ENCODE results near the gene TMEM123.

TMEM123 gene

DNA sequence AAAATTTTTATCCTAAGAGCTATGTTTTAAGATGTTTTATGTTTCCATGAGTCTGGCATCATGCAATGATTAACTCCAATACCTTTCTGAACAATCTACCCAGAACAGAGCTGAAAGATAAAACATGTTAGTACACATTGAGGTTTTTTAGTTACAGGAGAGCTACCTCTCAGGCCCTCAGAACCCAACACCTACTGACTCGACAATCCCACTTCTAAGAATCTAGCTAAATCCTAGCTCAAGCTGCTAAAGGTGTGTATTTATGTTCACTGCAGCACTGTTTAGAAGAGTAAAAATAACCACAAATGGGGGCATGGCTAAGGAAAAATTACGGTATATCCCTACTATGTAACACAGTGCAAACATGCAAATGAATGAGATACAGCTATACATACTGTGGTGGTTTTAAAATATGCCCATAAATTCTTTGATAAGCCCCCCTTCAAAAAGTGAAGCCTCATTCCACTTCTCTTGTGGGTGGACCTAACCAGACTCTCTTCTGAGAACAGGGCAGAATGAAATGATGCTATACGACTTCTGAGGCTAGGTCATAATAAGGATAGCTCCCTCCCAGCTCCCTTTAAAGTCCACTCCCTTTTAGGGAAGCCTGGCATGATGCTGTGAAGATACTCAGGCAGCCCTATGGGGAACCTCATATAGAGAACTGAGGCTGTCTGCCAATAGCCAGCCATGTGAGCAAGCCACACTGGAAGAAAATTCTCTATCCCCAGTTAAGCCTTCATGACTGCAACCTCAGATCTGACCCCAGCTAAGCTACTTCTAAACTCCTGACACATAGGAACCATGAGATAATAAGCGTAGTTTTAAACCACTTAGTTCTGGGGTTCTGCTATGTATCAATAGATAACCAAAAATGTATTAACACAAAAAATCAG is 29.5 kb downstream of the TMEM123 start:
- no peak for DNase-seq (ENCODE audit: low spot score)

DNA sequence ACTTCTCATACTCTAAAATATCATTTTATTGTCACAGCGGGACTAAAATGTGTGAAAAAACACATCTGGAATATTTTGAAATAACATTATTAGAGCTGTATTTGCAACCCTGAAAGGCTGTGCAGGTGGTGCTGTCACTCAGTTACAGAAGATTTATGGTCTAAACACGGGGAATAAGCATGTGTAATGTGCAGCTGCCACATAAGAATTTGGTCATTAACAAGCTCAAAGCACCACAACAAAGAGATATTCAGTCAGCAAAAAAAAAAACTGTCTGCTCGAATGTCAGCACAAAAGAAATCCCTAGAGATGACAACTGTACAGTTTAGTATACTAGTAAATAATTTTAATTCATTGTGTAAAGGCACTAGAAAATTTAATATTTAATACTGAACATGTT is 31.3 kb downstream of the TMEM123 start:
- no peak for DNase-seq (ENCODE audit: low spot score)

DNA sequence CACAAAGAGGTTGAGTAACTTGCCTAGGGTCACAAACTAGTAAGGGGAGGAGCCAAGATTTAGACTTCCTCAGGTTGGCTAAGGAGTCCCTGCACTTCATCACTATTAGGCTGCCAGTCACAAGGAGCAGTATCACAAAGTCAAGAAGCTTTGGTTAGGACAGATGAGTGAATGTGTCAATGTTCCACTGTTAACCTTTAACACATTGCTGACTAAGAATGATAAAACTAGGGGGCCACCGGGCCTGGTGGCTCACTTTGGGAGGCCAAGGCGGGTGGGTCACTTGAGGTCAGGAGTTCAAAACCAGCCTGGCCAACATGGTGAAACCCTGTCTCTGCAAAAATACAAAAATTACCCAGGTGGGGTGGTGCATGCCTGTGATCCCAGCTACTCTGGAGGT is 32.0 kb downstream of the TMEM123 start:
- DNase-seq (ENCODE audit: low spot score): no peak

DNA sequence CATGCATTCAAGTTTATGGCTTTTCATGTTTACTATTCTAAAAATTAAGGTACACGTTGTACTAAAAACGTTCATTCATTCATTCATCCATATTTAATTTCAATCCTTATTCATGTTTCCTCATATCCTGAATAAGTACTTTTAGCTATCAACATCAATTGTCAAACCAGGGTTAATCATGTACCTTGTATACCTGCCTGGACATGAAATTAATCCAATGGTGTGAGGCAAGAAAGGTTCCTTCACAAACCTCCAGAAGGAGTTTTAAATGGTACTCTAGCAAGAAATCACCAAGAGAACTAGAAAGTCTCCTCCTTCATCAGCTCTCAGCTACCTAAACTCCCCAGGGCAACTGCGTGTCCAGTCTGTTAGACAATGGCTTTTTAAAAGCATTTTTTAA is 33.4 kb downstream of the TMEM123 start:
- no peak for DNase-seq (ENCODE audit: low spot score)

DNA sequence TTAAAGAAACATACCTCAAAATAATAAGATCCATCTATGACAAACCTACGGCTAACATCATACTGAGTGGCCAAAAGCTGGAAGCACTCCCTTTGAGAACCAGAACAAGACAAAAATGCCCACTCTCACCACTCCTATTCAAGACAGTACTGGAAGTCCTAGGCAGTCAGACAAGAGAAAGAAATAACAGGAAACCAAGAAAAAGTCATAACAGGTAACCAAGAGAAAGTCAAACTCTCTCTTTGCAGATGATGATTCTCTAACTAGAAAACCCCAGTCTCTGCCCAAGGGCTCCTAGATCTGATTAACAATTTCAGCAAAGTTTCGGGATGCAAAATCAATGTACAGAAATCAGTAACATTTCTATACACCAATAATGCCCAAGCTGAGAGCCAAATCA is 35.6 kb downstream of the TMEM123 start:
- no peak for DNase-seq (ENCODE audit: low spot score)

DNA sequence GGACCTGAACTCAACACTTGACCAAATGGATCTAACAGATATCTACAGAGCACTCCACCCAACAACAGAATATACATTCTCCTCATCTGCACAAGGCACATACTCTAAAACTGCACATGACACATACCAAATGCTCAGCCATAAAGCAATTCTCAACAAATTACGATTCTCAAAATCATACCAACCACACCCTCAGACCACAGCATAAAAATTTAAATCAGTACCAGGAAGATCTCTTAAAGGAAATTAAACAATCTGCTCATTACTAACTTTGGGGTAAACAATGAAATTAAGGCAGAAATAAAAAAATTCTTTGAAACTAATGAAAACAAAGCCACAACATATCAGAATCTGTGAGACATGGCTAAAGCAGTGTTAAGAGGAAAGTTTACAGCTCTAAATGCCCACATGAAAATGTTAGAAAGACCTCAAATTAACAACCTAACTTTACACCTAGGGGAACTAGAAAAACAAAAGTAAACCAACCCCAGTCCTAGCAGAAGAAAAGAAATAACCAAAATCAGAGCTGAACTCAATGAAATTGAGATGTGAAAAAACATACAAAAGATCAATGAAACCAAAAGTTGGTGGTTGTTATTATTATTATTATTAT is 37.2 kb downstream of the TMEM123 start:
- no peak for DNase-seq (ENCODE audit: low spot score)

DNA sequence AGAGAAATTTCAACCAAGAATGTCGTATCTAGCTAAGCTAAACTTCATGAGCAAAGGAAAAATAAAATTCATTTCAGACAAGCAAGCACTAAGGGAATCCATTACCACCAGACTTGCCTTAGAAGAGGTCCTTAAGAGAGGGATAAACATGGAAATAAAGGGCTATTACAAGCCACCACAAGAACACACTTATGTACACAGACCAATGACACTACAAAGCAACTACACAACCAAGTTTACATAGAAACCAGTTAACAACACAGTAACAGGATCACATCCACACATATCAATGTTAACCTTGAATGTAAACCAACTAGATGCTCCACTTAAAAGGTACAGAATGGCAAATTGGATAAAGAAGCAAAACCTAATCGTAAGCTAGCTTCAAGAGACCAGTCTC is 38.0 kb downstream of the TMEM123 start:
- DNase-seq (ENCODE audit: low spot score): no peak

DNA sequence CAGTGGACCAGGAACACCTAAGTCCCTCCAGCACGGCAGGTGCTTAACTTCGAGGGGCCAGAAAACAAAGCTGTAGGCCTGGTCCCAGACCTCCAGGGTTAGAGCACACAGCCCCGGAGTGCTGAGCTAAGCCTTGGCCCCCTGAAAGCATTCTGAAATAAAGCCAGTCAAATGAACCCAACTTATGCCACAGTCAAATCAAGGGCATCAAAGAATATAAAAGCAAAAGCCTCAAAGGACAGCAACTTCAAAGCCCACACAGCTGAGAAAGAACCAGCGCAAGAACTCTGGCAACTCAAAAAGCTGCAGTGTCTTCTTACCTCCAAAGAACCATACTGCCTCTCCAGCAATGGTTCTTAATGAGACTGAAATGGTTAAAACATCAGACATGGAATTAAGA is 39.1 kb downstream of the TMEM123 start:
- no peak for DNase-seq (ENCODE audit: low spot score)

DNA sequence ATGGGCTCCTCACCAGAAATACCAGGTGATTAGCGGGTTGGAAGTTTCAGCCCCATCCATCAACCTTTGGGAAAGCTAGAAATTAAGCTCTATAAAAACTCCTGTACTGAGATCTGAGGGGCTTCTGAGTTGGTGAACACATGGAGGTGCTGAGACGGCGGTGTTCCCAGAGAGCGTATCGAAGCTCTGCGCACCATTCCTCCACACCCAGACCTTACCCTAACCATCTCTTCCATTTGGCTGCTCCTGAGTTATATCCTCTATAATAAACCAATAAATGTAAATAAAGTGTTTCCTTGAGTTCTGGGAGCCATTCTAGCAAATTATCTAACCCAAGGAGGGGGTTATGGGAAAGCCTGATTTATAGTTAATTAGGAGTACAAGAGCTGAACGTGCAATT is 41.4 kb downstream of the TMEM123 start:
- no peak for DNase-seq (ENCODE audit: low spot score)

DNA sequence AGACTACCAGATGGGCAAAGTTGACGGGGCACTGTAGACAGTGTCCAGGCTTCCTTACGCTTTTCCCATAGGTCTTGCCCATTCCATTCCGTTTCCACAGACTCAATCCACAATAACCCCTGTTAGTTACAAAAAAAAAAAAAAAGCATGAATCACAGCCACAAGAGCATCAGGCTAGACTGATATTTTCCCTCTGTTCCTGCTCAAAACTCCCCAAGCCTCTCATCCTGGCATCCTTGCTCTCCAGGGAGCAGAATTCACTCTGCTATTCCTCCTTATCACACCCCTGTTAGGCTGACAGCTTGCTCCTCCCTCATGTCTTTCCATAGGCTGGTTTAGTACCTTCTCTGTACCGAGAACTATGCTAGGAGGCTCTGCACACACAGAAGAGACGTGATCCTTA is 42.2 kb downstream of the TMEM123 start:
- DNase-seq (ENCODE audit: low spot score): no peak

DNA sequence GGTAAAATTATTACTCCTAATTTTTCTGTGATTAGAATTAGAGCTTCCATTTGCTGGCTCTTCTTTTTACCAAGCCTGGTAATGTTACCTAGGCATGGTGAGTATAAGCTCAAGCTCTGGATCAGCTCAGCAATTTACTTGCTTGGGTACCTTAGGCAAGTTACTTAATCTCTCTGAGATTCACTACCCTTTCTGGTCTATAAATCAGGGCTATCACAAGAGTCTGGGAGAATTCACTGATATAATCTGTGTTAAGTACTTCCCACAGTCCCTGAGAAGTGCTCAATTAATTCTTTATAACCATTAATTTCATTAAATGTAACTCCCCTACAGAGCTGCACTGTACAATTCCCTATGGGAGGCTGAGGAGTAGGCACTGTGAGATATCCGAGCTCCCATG is 44.2 kb downstream of the TMEM123 start:
- no peak for DNase-seq (ENCODE audit: low spot score)

DNA sequence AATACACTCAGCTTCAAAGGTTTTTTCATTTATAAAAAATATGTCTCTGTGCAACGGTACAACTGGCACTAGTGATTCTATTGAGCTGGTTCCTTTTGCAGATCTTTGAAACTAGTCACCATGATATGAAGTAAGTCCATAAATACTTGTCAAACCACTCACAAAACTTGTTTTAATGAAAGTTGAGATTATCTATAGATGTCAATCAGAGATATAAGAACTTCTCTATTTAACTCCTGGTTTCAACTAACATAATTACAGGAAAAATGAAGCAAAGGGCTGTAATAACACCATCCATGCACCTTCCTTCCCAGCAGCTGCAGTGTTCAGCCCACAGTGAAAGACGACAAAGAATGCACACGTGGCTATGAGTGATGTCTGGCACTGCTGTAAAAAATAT is 44.7 kb downstream of the TMEM123 start:
- DNase-seq (ENCODE audit: low spot score): no peak

DNA sequence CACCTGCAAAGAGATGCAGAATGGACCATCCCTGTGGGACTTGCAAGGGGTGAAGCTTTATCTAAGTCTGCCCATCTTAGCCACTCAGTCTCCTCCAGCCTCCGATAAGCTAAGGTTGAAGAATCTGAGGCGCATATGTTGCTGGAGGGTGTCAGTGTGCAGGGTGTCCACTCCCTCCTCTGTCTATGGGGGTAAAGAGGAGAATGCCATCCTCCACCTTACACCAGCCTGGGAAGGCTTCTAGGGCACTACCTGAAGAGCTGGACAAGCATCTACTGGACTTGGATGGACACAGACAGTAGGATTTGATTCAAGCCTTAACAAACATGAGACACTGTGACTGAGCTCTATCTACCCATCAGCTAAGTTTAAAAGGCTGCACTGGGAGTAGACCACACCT is 46.5 kb downstream of the TMEM123 start:
- no peak for DNase-seq (ENCODE audit: low spot score)

DNA sequence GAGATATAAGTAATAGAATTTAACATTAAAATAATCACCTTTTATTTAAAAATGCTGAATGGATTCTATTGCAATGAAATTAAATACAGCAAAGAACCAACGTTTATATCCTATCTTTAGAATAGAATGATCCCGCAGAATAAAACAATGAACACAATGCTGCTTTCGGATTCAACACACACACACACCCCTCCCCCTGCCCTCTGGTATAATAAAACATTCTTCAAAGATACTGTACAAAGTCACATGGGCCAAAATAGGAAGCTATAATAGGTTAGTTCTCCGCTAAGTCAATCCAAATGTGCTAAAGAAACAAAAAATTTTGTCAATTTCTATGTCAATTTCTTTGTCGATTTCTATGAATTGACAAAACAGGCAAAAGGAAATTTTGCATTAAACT is 47.1 kb downstream of the TMEM123 start:
- DNase-seq (ENCODE audit: low spot score): no peak

DNA sequence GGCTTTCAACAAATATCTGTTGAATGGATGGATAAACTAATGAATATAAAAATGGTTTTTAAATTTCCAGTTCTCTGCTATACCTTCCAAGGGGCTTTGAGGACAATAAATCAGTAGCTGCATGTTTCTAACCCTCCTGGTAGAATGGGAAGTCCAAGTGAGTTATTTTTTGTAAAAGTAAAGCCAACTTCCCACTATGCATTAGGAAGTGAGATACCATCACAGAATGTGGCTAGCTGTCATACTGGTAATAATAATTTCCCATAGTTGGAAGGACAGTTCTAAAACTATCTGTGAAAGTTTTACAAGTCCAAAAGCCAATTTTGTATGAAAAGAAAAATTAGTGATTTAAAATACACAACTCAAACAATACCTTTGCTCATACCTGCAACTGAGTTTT is 50.0 kb downstream of the TMEM123 start:
- DNase-seq (ENCODE audit: low spot score): no peak

DNA sequence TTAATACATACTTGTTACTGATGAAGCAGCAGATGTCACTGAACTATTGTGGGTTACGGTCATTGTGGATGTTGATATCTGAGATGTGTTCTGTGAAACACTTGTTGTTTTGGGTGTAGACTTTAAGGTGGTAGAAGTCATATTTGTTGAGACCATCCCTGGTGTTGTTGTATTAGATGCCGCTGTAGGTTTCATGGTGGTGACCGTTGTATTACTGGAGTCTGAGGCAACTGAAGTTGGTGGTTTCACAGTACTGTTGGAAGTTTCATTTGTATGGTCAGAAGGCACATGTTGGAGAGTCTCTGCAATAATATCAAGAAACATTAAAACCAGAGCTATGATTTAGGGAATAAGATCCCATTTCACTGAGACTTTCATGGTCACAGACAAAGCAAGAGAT is 50.7 kb downstream of the TMEM123 start:
- DNase-seq (ENCODE audit: low spot score): no peak

DNA sequence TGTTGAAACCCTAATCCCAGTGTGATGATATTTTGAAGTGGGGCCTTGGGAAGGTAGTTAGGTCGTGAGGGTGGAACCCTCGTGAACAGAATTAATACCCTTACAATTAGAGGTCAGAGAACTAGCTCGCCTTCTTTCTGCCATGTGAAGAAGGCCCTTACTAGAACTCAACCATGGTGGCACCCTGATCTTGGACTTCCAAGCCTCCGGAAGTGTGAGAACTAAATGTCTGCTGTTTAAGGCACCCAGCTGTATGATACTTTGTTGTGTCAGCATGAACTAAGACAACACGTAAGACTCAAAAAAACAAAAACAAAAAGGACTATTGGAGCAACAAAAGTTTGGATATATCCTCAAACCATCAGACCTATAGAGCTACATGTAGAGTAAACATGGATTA is 52.0 kb downstream of the TMEM123 start:
- no peak for DNase-seq (ENCODE audit: low spot score)

DNA sequence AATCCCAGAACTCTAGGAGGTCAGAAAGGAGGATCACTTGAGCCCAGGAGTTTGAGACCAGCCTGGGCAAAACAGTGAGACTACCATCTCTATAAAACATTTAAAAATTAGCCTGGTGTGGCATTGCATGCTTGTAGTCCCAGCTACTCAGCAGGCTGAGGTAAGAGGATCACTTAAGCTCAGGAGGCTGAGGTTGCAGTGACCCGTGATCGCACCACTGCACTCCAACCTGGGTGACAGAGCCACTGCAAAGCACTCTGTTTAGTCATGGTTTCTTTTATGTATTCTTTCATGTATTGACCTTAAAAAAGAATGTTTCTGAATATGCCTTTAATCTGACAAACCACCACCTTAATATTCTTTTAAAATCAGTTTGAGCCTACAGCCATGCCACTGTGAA is 53.4 kb downstream of the TMEM123 start:
- no peak for DNase-seq (ENCODE audit: low spot score)

DNA sequence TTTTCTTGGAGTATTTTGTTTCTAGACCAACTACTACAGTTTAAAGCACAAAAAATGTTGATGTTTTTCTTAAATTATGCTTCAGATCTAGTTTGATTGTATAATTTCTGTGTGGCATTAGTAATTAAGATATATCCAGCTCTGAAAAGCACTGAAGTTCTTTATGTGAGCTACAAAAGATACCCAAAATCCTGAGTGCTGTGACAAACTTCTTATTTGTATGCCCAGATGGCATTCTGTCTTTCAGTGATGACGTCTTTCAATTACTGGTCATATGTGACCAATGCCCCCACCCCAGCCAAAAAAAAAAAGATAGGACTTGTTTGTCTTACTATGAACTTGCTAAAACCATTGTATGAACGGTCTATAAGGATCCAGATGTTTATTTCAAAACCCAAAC is 54.3 kb downstream of the TMEM123 start:
- no peak for DNase-seq (ENCODE audit: low spot score)

DNA sequence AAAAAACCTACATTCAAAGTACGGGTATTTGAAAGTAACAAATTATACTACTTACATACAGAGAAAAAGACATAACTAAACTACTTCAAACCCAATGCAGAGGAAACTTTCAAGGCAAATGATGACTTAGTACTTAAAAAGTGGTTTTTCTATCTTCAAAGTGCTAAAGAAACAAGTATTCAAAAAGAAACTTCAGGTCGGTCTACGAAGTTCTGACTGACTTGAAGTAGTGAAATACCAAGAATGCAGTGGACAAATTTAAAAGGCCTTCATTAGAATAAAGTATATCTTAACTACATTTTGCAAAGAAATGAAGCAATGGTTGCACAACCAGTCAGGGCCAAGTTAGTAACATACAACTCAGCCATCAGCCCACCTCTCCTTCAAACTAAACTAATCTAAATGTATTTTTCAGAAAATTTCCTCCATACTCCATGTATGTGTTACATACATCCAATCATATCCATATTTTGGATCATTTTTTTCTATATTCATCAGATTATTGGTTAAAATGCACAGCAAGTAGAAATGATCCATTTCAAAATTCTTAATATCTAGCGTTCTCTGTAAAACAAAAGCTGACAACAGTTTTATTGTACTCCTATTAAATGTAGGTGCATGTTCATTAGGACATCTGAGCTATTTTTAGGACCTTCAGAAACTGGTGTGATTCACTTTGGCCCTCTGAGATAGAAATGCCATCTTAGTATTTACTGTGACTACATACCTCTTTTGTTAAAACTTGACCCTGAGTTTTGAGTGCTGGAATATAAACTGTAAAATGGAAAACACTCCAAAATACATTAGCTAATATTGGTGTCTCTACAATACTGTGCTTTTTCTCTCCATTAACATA is 55.6 kb downstream of the TMEM123 start:
- no peak for DNase-seq (ENCODE audit: low spot score)

DNA sequence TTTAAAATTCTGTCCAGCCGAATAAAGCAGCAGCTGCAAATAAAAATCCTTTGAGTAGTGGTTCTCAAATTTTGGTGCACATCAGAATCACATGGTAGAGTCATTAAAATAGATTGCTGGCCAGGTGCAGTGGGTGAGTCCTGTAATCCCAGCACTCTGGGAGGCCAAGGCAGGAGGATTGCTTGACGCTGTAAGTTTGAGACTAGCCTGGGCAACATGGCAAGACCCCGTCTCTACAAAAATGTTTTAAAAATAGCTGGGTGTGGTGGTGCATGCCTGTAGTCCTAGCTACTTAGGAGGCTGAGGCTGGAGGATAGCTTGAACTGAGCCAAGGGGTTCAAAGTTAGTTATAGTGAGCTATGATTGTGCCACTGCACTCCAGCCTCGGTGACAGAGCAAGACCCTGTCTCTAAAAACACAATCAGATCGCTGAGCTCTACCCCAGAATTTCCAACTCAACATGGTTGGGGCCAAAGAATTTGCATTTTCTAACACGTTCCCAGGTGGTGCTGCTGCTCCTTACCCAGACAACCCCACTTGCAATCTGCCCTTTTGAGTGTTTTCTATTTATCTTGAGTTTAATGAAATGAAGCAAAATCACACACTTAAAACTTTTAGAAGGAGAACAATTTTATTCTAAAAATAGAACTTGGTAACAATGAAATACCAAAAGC is 56.7 kb downstream of the TMEM123 start:
- DNase-seq (ENCODE audit: low spot score): no peak

DNA sequence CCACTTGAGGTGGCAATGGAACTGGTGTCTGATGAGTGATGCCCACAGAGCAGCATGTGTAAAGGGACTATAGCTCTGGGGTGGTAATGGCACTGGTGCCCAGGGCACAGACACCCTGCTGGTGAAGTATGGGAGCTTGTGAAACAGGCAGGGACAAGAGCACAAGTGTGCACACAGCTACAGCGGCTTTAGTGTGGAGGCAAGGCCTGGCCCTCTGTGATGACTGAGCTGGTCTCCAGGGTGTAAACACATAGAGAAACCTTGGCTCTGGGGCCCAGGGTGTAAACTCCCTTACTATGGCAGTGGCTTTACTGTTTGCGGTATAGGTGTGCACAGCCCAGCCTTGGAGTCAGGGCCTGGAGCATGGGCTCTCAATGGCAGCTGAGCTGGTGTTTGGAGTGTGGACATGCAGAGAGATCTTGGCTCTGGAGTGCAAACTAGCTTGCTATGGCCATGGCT is 59.3 kb downstream of the TMEM123 start:
- no peak for DNase-seq (ENCODE audit: low spot score)
